HCT116 (cell line): ENCODE measurements around the gene PDE4B. TPM values are rescaled to one million over a fixed set of nuclear protein-coding genes. Genes with fewer than 3 reads are reported as not detected.
"Not testable (repeated sequence)": the region's sequence is repeated elsewhere in the genome, so short reads cannot be mapped to it uniquely, and the experiment has no call there.

Experiments used
- ATAC-seq: fragments of 200-7000 bp; cut with Tn5 transposase; 2 replicates; pipeline ENCODE4 v1.9.1; 2020; ENCODE audit warnings: mild to moderate bottlenecking, moderate library complexity
- BruUV-seq: library from RNA; stranded (reverse); fragments of 400-500 nt; replicated peaks from 2 replicates; lab custom pipeline; 2021; lab: Mats Ljungman, UMichigan
- CTCF ChIA-PET: fragments of 300-600 bp; sonication (Branson Sonifier 250); formaldehyde crosslinking; loops from one replicate; lab custom pipeline; 2021; ENCODE audit warnings: antibody characterized with exemption; lab: Charles Lee
- POLR2A ChIA-PET: fragments of 300-600, 350-600 bp; sonication (Branson Sonifier 250); formaldehyde crosslinking; loops from one replicate; lab custom pipeline; 2021; ENCODE audit warnings: antibody characterized with exemption; lab: Charles Lee
- RAD21 ChIA-PET, 2 experiments: fragments of 300-600 bp; sonication (Branson Sonifier 250); formaldehyde crosslinking; loops; one replicate each; lab custom pipeline; 2023; ENCODE audit warnings: low total read pairs in 2 of 2; ENCODE audit not compliant: uncharacterized antibody in 2 of 2, unreplicated experiment in 2 of 2, low non-redundant PET in 1 of 2; lab: Charles Lee
- DNase-seq: peaks from one replicate; pipeline ENCODE4 v3.0.0-alpha.2; 2010; ENCODE audit warnings: low read depth, low spot score
- H2AFZ ChIP-seq: fragments of 200-600 bp; shearing (Covaris generic), sonication (generic); 2 replicates; pipeline ENCODE4 v1.6.1; 2017; ENCODE audit warnings: low read depth, mixed run types, mixed read lengths, antibody characterized with exemption, low read length; ENCODE audit not compliant: poor library complexity, severe bottlenecking
- H3K27ac ChIP-seq: 2 replicates; pipeline ENCODE4 v1.5.1; 2012; ENCODE audit warnings: low read depth, low read length
- H3K27me3 ChIP-seq: fragments of 200-600 bp; sonication (generic); 2 replicates; pipeline ENCODE4 v1.6.1; 2016; ENCODE audit warnings: mixed run types, low read length, mixed read lengths; ENCODE audit not compliant: insufficient read depth
- H3K36me3 ChIP-seq, 2 experiments: fragments of 200-500 bp in 1 of 2; fragments of 200-600 bp in 1 of 2; sonication (Bioruptor generic) in 1 of 2; sonication (generic) in 1 of 2; 2 replicates each; pipeline versions ENCODE4 v1.5.1 to v1.6.1; 2014 to 2016; ENCODE audit warnings: low read length in 2 of 2, inconsistent platforms in 1 of 2, mixed read lengths in 1 of 2, mixed run types in 1 of 2; ENCODE audit not compliant: insufficient read depth in 2 of 2, control insufficient read depth in 1 of 2
- H3K4me1 ChIP-seq, 2 experiments: fragments of 200-600 bp in 1 of 2; sonication (generic) in 1 of 2; 2 replicates each; pipeline versions ENCODE4 v1.5.1 to v1.6.1; 2012 to 2017; ENCODE audit warnings: low read length in 2 of 2, inconsistent platforms in 1 of 2, mild to moderate bottlenecking in 1 of 2, mixed read lengths in 1 of 2, mixed run types in 1 of 2, moderate library complexity in 1 of 2; ENCODE audit not compliant: insufficient read depth in 2 of 2, control insufficient read depth in 1 of 2
- H3K4me2 ChIP-seq: fragments of 200-600 bp; sonication (generic); 2 replicates; pipeline ENCODE4 v1.6.1; 2017; ENCODE audit warnings: mixed run types, low read length, mixed read lengths
- H3K4me3 ChIP-seq, 2 experiments: fragments of 200-600 bp in 1 of 2; sonication (generic) in 1 of 2; replicated peaks in 1 of 2; 2 replicates each; pipeline ENCODE4 v1.5.1; 2011 to 2016; ENCODE audit warnings: low read length in 2 of 2, control low read depth in 1 of 2, low read depth in 1 of 2, mild to moderate bottlenecking in 1 of 2, mixed read lengths in 1 of 2, mixed run types in 1 of 2
- H3K79me2 ChIP-seq: fragments of 200-600 bp; sonication (generic); 2 replicates; pipeline ENCODE4 v1.6.1; 2017; ENCODE audit warnings: mild to moderate bottlenecking, mixed run types, low read length, moderate library complexity, mixed read lengths; ENCODE audit not compliant: insufficient read depth
- H3K9ac ChIP-seq: fragments of 200-600 bp; sonication (generic); 2 replicates; pipeline ENCODE4 v1.6.1; 2016; ENCODE audit warnings: low read length, mixed read lengths
- H3K9me2 ChIP-seq: fragments of 200-600 bp; sonication (generic), shearing (Covaris generic); 2 replicates; pipeline ENCODE4 v1.6.1; 2017; ENCODE audit warnings: mixed run types, mild to moderate bottlenecking, moderate library complexity; ENCODE audit not compliant: insufficient read depth
- H3K9me3 ChIP-seq, 2 experiments: fragments of 200-500 bp in 1 of 2; fragments of 200-600 bp in 1 of 2; sonication (Bioruptor generic) in 1 of 2; sonication (generic) in 1 of 2; 2 replicates each; pipeline ENCODE4 v1.6.1; 2014 to 2017; ENCODE audit warnings: low read length in 2 of 2, mixed read lengths in 2 of 2, inconsistent platforms in 1 of 2, low read depth in 1 of 2, mild to moderate bottlenecking in 1 of 2, mixed run types in 1 of 2, moderate library complexity in 1 of 2; ENCODE audit not compliant: control insufficient read depth in 1 of 2, insufficient read depth in 1 of 2
- H4K20me1 ChIP-seq: fragments of 200-600 bp; sonication (generic), shearing (Covaris generic); 2 replicates; pipeline ENCODE4 v1.6.1; 2017; ENCODE audit warnings: mixed run types, mild to moderate bottlenecking, moderate library complexity; ENCODE audit not compliant: insufficient read depth
- CBX3 ChIP-seq: IDR thresholded peaks from 2 replicates; pipeline ENCODE4 v1.6.1; 2012; ENCODE audit warnings: low read depth
- CEBPB ChIP-seq: IDR thresholded peaks from 2 replicates; pipeline ENCODE4 v1.6.1; 2012; ENCODE audit warnings: low read depth
- EGR1 ChIP-seq: IDR thresholded peaks from 2 replicates; pipeline ENCODE4 v1.6.1; 2012; ENCODE audit warnings: low read depth
- EZH2 ChIP-seq: fragments of 200-600 bp; sonication (generic); IDR thresholded peaks from 2 replicates; pipeline ENCODE4 v1.6.1; 2017; ENCODE audit warnings: antibody characterized with exemption, mixed run types
- EZH2phosphoT487 ChIP-seq: fragments of 200-600 bp; IDR thresholded peaks from 2 replicates; pipeline ENCODE4 v1.6.1; 2018; ENCODE audit warnings: antibody characterized with exemption, borderline replicate concordance
- JUND ChIP-seq: IDR thresholded peaks from 2 replicates; pipeline ENCODE4 v1.6.1; 2012
- POLR2AphosphoS5 ChIP-seq: IDR thresholded peaks from 2 replicates; pipeline ENCODE4 v1.6.1; 2011; ENCODE audit warnings: mild to moderate bottlenecking, low read depth, low read length, moderate library complexity
- SIN3A ChIP-seq: IDR thresholded peaks from 2 replicates; pipeline ENCODE4 v1.6.1; 2012; ENCODE audit warnings: low read depth
- SRF ChIP-seq: IDR thresholded peaks from 2 replicates; pipeline ENCODE4 v1.6.1; 2012; ENCODE audit warnings: low read depth
- TCF7L2 ChIP-seq: IDR thresholded peaks from 2 replicates; pipeline ENCODE4 v1.7.0; 2011; ENCODE audit warnings: borderline replicate concordance, inconsistent platforms; ENCODE audit not compliant: insufficient read depth, insufficient read length; ENCODE audit errors: extremely low read depth
- intact Hi-C: fragments of 100-400 bp; cut with micrococcal nuclease; formaldehyde crosslinking; loops from 2 replicates; pipeline ENCODE4 v1.10.0; 2022
- total RNA-seq: library from RNA; stranded (reverse); gene quantifications from one replicate; pipeline ENCODE4 v1.2.1, GENCODE V29; 2021; ENCODE audit not compliant: unreplicated experiment
- TF ChIP-seq, protein P1 (sequence below): IDR thresholded peaks from 2 replicates; pipeline ENCODE4 v1.6.1; 2012
- TF ChIP-seq, protein P2 (sequence below): IDR thresholded peaks from 2 replicates; pipeline ENCODE4 v1.6.1; 2012; ENCODE audit warnings: low read depth
- TF ChIP-seq, protein P3 (sequence below), 3 experiments: fragments of 200-600 bp in 1 of 3; sonication (generic) in 1 of 3; IDR thresholded peaks in 2 of 3; conservative IDR thresholded peaks in 1 of 3; 2 replicates each; pipeline ENCODE4 v1.5.1; 2012 to 2017; ENCODE audit warnings: low read depth in 2 of 3, low read length in 2 of 3, antibody characterized with exemption in 1 of 3, borderline replicate concordance in 1 of 3, control low read depth in 1 of 3, mild to moderate bottlenecking in 1 of 3, mixed read lengths in 1 of 3, mixed run types in 1 of 3, moderate library complexity in 1 of 3; ENCODE audit not compliant: insufficient read depth in 1 of 3

PDE4B gene
- total RNA-seq, 1 experiment from 2014 or later: 76.9 TPM

GRCh38 chr1:66405061-66405460 lies 612.4 kb downstream of the PDE4B start:
- H3K4me2 ChIP-seq: no peak overlapping the region
- no peaks in the 10 kb centered on the region for H4K20me1 ChIP-seq
- intact Hi-C loops: no loop called here
- no peak overlapping the region for H2AFZ ChIP-seq
- no peaks in the 10 kb centered on the region for H3K79me2 ChIP-seq
- TF ChIP-seq, protein P1, sequence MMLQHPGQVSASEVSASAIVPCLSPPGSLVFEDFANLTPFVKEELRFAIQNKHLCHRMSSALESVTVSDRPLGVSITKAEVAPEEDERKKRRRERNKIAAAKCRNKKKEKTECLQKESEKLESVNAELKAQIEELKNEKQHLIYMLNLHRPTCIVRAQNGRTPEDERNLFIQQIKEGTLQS: no peak
- TF ChIP-seq TCF7L2 (no peak), JUND (no peak), EZH2 (no peak), EGR1 (no peak), POLR2AphosphoS5 (no peak), CEBPB (no peak), EZH2phosphoT487 (no peak), SIN3A (no peak), CBX3 (no peak), SRF (no peak)
- TF ChIP-seq, protein P2, sequence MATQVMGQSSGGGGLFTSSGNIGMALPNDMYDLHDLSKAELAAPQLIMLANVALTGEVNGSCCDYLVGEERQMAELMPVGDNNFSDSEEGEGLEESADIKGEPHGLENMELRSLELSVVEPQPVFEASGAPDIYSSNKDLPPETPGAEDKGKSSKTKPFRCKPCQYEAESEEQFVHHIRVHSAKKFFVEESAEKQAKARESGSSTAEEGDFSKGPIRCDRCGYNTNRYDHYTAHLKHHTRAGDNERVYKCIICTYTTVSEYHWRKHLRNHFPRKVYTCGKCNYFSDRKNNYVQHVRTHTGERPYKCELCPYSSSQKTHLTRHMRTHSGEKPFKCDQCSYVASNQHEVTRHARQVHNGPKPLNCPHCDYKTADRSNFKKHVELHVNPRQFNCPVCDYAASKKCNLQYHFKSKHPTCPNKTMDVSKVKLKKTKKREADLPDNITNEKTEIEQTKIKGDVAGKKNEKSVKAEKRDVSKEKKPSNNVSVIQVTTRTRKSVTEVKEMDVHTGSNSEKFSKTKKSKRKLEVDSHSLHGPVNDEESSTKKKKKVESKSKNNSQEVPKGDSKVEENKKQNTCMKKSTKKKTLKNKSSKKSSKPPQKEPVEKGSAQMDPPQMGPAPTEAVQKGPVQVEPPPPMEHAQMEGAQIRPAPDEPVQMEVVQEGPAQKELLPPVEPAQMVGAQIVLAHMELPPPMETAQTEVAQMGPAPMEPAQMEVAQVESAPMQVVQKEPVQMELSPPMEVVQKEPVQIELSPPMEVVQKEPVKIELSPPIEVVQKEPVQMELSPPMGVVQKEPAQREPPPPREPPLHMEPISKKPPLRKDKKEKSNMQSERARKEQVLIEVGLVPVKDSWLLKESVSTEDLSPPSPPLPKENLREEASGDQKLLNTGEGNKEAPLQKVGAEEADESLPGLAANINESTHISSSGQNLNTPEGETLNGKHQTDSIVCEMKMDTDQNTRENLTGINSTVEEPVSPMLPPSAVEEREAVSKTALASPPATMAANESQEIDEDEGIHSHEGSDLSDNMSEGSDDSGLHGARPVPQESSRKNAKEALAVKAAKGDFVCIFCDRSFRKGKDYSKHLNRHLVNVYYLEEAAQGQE: no peak
- TF ChIP-seq, protein P3, sequence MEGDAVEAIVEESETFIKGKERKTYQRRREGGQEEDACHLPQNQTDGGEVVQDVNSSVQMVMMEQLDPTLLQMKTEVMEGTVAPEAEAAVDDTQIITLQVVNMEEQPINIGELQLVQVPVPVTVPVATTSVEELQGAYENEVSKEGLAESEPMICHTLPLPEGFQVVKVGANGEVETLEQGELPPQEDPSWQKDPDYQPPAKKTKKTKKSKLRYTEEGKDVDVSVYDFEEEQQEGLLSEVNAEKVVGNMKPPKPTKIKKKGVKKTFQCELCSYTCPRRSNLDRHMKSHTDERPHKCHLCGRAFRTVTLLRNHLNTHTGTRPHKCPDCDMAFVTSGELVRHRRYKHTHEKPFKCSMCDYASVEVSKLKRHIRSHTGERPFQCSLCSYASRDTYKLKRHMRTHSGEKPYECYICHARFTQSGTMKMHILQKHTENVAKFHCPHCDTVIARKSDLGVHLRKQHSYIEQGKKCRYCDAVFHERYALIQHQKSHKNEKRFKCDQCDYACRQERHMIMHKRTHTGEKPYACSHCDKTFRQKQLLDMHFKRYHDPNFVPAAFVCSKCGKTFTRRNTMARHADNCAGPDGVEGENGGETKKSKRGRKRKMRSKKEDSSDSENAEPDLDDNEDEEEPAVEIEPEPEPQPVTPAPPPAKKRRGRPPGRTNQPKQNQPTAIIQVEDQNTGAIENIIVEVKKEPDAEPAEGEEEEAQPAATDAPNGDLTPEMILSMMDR (IDR thresholded peaks at IDR 0.05 in 2 of 3, conservative IDR thresholded peaks at IDR 0.05 in 1 of 3; ENCODE audit: borderline replicate concordance in 1 of 3, insufficient read depth in 1 of 3, low read depth in 2 of 3, low read length in 2 of 3): no peak
- no peak overlapping the region for H3K27ac ChIP-seq
- no peaks in the 10 kb centered on the region for H3K9me3 ChIP-seq
- H3K4me3 ChIP-seq: no peak overlapping the region
- no peaks in the 10 kb centered on the region for H3K4me1 ChIP-seq
- no peaks in the 10 kb centered on the region for H3K9me2 ChIP-seq
- H3K9ac ChIP-seq: no peak overlapping the region
- ATAC-seq (no peak), DNase-seq (no peak)
- CTCF ChIA-PET: no interaction called here
- POLR2A ChIA-PET: no interaction called here
- BruUV-seq: no TSS peak
- H3K27me3 ChIP-seq: no peaks in the 10 kb centered on the region
- H3K36me3 ChIP-seq: no peaks in the 10 kb centered on the region
- RAD21 ChIA-PET: no interaction called here

DNA sequence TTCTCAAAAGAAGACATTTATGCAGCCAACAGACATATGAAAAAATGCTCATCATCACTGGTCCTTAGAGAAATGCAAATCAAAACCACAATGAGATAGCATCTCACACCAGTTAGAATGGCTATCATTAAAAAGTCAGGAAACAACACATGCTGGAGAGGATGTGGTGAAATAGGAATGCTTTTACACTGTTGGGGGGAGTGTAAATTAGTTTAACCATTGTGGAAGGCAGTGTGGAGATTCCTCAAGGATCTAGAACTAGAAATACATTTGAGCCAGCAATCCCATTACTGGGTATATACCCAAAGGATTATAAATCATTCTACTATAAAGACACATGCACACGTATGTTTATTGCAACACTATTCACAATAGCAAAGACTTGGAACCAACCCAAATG lies 618.8 kb downstream of the PDE4B start:
- H2AFZ ChIP-seq, RAD21 ChIA-PET, H3K79me2 ChIP-seq, H3K4me2 ChIP-seq, H3K27me3 ChIP-seq, H3K36me3 ChIP-seq, H3K27ac ChIP-seq, CTCF ChIA-PET, H3K9me3 ChIP-seq, H3K4me3 ChIP-seq, intact Hi-C loops, H3K9ac ChIP-seq, H3K9me2 ChIP-seq, ATAC-seq, BruUV-seq, H3K4me1 ChIP-seq, POLR2A ChIA-PET, DNase-seq, H4K20me1 ChIP-seq: not testable (repeated sequence)
